OCI-LY3 (cell line): Measurements from ENCODE around the gene NEDD1.

ENCODE experiments used
- EZH2phosphoT487 ChIP-seq: fragments of 200-600 bp; shearing (Covaris generic); IDR thresholded peaks from 2 replicates; pipeline ENCODE4 v1.6.1; 2018; ENCODE audit warnings: antibody characterized with exemption, mixed run types, low read depth
- TF ChIP-seq, protein P1 (sequence below): fragments of 200-600, 300-600 bp; sonication (generic); IDR thresholded peaks from 2 replicates; pipeline ENCODE4 v1.5.1; 2014; ENCODE audit warnings: antibody characterized with exemption, low read length, low read depth

GRCh38 chr12:96870946-96871345, 36.1 kb upstream of the NEDD1 start:
- TF ChIP-seq, protein P1, sequence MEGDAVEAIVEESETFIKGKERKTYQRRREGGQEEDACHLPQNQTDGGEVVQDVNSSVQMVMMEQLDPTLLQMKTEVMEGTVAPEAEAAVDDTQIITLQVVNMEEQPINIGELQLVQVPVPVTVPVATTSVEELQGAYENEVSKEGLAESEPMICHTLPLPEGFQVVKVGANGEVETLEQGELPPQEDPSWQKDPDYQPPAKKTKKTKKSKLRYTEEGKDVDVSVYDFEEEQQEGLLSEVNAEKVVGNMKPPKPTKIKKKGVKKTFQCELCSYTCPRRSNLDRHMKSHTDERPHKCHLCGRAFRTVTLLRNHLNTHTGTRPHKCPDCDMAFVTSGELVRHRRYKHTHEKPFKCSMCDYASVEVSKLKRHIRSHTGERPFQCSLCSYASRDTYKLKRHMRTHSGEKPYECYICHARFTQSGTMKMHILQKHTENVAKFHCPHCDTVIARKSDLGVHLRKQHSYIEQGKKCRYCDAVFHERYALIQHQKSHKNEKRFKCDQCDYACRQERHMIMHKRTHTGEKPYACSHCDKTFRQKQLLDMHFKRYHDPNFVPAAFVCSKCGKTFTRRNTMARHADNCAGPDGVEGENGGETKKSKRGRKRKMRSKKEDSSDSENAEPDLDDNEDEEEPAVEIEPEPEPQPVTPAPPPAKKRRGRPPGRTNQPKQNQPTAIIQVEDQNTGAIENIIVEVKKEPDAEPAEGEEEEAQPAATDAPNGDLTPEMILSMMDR = no peak
- TF ChIP-seq EZH2phosphoT487 = no peak
